DND-41 (cell line): Measurements from ENCODE around the gene MAP4K1.

Experiments used
- CTCF ChIP-seq: IDR thresholded peaks from 2 replicates; pipeline ENCODE4 v1.5.1; 2012; ENCODE audit warnings: borderline replicate concordance, low read length, moderate library complexity, mild to moderate bottlenecking; ENCODE audit not compliant: poor library complexity, severe bottlenecking; ENCODE audit errors: extremely low read depth
- EZH2 ChIP-seq: IDR thresholded peaks from 3 replicates; pipeline ENCODE4 v1.6.1; 2012; ENCODE audit warnings: borderline replicate concordance, low read depth, mild to moderate bottlenecking, moderate library complexity, low read length, inconsistent platforms; ENCODE audit not compliant: severe bottlenecking

- TF ChIP-seq CTCF (no peak), EZH2 (no peak)
These were observed 21.4 kb downstream of the MAP4K1 start for GRCh38 chr19:38596057-38596981.
